ENCODE measurements around the gene CCDC69.

CCDC69 gene

GRCh38 chr5:151158287-151158661, 65.6 kb downstream of the CCDC69 start:
- DNase-seq: no peak

- DNase-seq: peak; percentile 8 to 46
Observed at GRCh38 chr5:151157426-151158286, 66.2 kb downstream of the CCDC69 start, which contains the start of gene ANXA6. Gene ANXA6, minus strand, starts transcription at chr5:151157779. Its CDS starts 9,878 bp downstream, at chr5:151147901.

- DNase-seq: no peak
Observed at GRCh38 chr5:151156507-151157420, 67.1 kb downstream of the CCDC69 start.

GRCh38 chr5:151155775-151156506, 68.0 kb downstream of the CCDC69 start:
- no peak for DNase-seq

GRCh38 chr5:151154931-151155774, 68.7 kb downstream of the CCDC69 start:
- no peak for DNase-seq

- no peak for DNase-seq
Observed at GRCh38 chr5:151153766-151154272, 70.1 kb downstream of the CCDC69 start.

GRCh38 chr5:151153300-151153699, 70.6 kb downstream of the CCDC69 start:
- no peak for DNase-seq

- no peak for DNase-seq
Observed at GRCh38 chr5:151151793-151152192, 72.1 kb downstream of the CCDC69 start.

- no peak for DNase-seq
Observed at GRCh38 chr5:151151263-151151660, 72.6 kb downstream of the CCDC69 start.

GRCh38 chr5:151150471-151151262, 73.2 kb downstream of the CCDC69 start:
- no peak for DNase-seq

- no peak for DNase-seq
Observed at GRCh38 chr5:151148583-151148982, 75.3 kb downstream of the CCDC69 start.

- no peak for DNase-seq
Observed at GRCh38 chr5:151147033-151147432, 76.9 kb downstream of the CCDC69 start.

- no peak for DNase-seq
Observed at GRCh38 chr5:151146061-151146460, 77.8 kb downstream of the CCDC69 start.

- DNase-seq: no peak
Observed at GRCh38 chr5:151144922-151145321, 79.0 kb downstream of the CCDC69 start.

GRCh38 chr5:151144275-151144674, 79.6 kb downstream of the CCDC69 start:
- no peak for DNase-seq

GRCh38 chr5:151143645-151144044, 80.2 kb downstream of the CCDC69 start:
- DNase-seq: no peak

GRCh38 chr5:151142933-151143332, 81.0 kb downstream of the CCDC69 start:
- no peak for DNase-seq

GRCh38 chr5:151141535-151141934, 82.4 kb downstream of the CCDC69 start:
- no peak for DNase-seq

GRCh38 chr5:151140686-151141459, 83.0 kb downstream of the CCDC69 start:
- no peak for DNase-seq

GRCh38 chr5:151139646-151140045, 84.2 kb downstream of the CCDC69 start:
- no peak for DNase-seq
